Islet precursor cell (in vitro differentiated cells): Measurements from ENCODE around the gene TSC22D2.

ENCODE experiments used
- DNase-seq: peaks from one replicate; pipeline ENCODE4 v3.0.0-alpha.2; 2018

The TSC22D2 gene

DNA sequence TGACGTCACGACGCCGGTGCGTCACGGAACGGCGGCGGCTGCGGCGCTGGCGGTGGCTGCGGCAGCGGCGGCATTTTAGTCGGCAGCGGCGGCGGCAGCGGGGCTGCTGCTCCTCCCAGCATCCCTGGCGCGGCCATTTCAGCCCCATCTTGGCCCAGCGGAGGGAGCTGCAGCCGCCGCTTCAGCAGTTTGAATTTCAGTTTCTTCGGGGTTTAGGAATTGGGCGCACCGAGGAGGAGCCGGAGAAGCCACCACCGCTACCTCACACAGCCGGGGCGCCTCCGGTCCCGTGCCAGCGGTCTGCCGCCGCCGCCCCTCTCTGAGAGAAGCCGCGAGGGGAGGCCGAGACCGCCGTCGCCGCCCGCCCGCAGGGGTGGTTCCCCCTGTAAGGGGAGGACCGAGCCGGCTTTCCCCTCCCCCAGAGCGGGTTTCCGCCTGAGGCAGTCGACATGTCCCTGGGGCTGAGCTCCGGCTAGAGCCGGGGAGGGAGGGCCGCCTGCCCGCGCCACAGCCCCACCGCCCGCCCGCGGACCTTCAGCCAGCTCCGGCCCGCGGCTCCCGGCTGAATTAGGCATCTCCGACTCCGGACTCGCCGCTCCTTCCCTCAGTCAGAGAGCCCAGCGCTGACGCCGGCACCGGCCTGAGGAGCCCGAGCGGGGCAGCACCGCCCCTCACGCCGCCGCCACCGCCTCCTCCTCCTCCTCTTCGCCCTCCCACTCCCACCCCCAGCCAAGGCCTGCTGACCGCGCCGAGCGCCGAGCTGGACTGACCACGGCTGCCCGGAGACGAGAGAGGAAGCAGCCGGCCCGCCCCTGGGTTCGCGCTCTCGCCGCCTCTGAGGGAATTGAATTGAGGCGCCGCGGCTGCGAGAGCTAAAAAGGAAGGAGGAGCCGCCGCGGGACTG lies at the start of gene TSC22D2:
Gene TSC22D2, plus strand, starts transcription at position 78 of the 904 bp plus-strand sequence. CDS start 1,053 bp downstream, outside the sequence.
- peak; percentile 97 for DNase-seq

DNA sequence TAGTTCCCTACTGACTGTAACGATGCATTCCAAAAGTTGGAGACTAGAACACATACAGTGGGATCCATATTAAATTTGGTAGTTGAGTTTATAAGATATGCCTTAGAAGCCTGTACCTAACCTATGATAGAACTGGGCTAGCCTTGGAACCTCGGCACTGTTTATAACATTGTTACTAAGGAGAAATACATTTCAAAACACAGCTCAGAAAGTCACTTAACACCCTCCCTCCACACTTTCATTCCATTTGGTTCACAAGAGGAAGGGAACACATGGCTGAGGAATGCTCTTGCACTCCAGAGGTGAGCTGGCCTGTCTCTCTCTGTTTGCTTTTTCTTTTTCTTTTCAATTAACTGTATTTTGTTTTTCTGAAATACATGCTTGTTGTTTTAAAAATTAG lies 48.7 kb upstream of the TSC22D2 start:
- peak; percentile 48 for DNase-seq

DNA sequence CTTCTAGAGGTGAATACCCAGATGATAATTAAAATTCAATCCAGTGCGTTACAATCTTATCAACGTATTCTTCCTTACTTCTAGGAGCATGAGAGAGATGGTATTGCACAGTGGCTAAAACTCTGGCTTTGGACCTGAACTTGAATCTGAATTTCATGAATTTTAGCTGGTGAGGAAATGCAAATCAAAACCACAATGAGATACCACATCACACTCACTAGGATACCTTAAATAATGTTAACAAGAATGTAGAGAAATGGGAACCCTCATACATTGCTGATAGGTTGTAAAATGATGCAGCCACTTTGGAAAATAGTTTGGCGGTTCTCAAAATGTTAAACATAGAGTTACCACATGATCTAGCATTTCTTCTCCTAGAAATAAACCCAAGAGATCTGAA lies 47.1 kb upstream of the TSC22D2 start:
- DNase-seq: no peak

DNA sequence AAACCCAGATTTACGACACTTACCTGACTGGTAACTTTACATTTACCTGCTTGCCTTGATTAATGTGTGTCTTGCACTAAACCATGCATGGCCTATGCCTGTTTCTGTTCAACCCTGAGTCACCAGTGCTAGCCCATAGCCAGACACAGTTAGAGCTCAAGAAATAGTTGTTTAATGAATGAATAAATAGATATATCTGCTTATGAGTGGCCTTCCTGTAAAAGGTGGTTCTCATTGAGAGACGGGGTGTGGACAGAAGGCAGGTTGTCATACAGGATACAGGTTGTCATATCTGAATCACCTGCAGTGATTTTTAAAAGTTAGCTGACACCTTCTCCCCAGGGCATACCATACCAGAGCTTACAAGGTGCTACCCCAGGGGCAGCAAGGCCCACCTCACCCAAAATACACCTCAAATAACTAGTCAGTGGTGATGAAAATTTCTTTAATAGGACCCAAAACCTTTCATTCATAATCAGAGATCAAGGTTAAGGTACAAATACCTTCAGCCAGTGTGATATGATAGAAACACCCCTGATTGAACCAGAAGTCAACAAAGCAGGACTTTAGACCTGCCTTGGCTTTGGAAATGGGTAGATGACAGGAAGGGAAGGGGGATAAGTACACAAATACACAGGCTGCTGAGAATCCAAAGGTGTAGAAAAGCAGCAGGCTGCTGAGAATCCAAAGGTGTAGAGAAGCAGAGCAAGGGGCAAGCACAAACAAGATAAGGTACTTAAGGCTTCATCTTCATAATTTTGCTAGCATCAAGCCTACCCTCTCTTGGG lies 45.4 kb upstream of the TSC22D2 start:
- DNase-seq: peak; percentile 47

DNA sequence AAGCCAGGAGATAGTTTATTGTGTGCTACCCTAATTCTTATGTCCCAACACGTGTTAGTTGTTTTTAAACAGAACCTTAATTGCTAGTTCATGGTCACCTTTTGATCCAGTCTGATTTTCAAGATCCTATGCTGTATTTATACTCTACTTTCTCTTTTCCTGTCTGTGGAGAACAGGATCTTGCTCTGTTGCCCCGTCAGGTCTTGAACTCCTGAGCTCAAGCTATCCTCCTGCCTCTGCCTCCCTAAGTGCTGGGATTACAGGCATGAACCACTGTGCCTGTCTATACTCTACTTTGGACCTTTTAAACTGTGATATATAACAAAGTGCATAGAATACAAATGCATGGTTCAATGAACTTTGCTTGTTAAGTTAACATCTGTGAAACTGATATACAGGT lies 44.7 kb upstream of the TSC22D2 start:
- no peak for DNase-seq

DNA sequence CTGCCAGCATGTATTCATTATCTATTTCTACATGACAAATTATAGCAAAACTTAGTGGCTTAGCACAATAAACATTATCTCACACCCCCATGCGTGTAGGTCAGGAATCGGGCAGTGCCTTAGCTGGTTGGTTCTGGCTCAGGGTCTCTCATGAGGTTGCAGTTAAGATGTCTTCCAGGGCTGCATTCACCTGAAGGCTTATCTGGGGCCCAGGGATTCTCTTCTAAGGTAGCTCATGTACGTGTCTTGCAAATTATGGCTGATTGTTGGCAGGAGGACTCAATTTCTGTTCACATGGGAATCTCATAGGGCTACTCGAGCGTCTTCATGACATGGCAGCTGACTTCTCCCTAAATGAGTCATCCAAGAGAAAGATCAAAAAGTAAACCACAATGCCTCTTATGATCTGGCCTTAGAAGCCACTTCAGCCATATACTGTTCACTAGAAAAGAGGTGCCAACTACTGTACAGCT lies 42.9 kb upstream of the TSC22D2 start:
- DNase-seq: peak; percentile 47

DNA sequence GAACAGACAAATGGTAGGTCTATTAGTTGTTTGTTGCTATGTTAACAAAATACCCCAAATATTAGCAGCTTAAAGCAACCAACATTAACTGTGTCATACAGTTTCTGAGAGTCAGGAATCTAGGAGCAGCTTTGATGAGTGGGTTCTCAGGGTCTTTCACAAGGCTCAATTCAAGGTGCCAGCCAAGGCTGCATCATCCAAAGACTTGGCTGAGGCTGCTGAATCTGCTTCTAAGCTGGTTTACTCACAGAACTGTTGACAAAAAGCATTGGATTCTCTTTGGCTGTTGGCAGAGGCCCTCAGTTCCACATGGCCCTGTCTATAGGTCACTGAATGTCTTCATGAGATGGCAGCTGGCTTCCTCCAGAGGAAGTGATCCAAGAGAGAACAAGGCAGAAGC lies 40.3 kb upstream of the TSC22D2 start:
- no peak for DNase-seq

DNA sequence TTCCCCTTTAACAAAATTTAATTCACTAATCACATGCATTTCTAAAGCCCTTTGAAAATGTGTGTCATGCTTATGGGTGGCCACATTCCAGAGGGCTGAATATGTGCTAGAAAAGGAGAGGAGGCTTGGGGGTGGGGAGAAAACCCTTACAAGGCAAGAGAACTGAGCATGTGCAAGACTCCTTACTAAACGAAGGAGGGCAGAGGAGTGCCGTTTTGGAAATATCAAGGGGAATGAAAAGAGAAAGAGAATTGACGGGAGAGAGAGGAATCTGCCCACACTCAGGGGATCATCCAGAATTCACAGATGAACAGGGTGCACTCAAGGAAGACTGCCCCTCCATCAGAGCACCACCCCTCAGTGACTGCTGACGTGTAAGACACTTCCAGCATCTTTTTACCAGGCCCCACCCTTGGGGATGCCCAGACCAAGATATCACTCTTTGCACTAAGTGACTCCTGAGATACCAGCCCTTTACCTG lies 37.9 kb upstream of the TSC22D2 start:
- DNase-seq: peak; percentile 91

DNA sequence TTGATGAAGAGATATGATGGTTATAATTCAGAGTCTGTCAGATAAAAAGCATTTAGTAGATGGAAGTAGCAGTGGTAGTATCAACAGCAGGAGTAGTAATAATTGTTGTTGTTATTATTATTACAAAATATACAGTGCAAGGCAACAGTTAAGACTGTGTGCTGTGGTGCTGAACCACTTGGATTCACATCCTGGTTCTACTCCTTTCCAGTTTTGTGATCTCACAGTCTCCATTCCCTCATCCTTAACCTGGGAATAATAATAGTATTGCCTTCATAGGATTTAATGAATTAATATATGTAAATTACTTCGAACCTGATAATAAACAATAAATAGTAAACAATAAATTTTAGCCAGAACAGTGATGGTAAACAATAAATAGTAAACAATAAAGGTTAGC lies 37.1 kb upstream of the TSC22D2 start:
- DNase-seq: no peak

DNA sequence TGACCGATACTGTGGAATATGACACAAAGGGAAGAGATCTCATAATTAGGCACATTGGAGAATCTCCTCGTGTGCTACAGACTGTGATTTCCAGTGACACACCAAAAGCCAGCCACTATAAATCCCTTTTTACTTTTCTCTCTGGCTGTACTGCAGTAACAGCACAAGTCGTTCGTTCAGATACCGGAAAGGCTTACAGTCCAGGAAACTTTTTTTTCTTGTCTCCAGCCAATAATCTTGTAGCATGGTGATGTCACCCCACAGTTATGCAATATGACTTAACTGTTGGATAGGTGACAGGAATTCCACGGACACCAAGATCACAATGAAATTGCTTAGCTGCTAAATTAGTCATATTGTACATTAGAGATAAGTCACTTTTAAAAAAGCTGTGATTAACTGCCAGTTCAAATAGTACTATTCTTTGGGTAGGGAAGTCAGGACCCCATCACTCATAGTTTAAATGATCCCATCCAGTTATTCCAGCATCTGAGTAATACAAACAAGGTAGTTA lies 36.3 kb upstream of the TSC22D2 start:
- DNase-seq: peak; percentile 83

DNA sequence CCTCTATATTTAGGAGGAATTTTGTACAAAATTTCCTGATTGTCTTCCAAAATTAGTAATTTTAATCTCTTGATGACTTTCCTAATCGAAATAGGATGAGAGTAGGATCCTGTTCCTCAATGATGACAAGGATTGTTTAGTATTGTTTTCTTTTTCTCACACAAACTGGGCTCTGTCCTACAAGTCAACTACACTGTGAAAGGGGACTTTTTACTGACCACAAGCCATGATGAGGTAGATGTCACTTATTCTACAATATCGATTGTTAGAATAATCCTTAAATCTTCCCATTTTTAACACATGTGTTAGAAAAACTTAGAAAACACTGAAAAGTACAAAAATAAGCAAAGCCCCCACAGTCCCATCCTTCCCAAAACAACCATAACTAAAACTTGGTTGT lies 35.8 kb upstream of the TSC22D2 start:
- no peak for DNase-seq

DNA sequence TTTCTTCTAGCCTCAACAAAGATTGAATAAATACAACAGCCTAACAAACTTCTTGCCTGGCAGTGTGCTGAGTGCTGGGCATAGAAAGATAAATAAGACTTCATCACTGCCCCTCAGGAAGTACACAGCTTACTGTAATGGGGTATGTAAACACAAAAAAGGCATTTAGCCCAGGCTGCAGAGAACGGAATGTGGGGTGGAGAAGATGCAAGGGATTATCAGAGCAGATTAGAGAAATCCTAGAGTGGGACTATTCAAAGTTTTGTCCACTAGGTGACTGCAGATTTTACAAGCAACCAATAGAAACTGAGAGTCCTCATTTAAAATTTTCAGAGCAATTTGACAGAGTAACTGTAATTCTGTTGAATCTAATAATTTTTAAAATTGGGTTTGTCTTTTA lies 35.4 kb upstream of the TSC22D2 start:
- DNase-seq: peak; percentile 74

DNA sequence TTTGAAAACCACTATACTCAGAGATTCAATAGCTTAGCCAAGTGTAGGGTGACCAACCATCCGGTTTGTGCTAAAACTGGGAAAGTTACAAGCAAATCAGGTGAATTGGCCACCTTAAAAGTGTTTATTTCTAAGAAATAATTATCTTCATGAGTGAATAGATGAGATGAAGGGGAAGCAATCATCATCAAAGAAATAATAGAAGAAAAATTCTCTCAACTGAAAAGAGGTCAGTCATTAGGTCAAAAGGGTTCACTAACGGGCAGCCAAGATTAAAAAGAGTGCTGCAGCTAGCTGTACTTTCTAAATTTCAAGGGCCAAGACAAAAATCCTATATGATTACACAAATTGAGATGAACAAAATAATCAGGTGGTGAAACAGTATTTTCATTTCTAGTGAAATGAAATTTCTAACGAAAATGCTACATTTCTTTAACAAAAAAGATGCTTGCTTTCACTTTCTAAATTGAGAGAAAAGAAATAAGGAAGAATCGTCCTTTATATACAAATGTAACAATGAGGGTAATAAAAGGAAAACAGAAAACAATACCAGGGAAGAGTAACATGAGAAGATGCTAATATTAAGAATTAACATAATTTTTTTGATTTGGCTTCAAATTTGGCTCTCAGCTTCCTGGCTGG lies 34.7 kb upstream of the TSC22D2 start:
- no peak for DNase-seq

DNA sequence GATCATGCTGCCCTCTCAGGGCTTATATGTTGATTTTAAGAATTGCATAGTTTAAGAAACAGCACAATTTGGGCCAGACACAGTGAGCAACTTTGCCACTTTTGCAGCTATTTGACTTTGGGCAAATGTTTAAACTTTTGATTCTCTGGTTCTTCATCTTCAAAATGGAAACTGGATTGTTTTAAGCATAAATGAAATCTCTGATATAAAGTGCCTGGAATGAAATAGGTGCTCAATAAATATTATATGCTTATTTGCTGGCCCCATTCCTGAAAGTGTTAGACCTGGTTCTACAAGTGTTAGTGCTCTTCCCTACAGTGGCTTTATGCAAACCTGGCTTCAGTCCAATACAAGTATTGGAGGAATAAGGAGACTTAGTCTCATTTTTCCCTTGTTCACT lies 33.1 kb upstream of the TSC22D2 start:
- DNase-seq: no peak

DNA sequence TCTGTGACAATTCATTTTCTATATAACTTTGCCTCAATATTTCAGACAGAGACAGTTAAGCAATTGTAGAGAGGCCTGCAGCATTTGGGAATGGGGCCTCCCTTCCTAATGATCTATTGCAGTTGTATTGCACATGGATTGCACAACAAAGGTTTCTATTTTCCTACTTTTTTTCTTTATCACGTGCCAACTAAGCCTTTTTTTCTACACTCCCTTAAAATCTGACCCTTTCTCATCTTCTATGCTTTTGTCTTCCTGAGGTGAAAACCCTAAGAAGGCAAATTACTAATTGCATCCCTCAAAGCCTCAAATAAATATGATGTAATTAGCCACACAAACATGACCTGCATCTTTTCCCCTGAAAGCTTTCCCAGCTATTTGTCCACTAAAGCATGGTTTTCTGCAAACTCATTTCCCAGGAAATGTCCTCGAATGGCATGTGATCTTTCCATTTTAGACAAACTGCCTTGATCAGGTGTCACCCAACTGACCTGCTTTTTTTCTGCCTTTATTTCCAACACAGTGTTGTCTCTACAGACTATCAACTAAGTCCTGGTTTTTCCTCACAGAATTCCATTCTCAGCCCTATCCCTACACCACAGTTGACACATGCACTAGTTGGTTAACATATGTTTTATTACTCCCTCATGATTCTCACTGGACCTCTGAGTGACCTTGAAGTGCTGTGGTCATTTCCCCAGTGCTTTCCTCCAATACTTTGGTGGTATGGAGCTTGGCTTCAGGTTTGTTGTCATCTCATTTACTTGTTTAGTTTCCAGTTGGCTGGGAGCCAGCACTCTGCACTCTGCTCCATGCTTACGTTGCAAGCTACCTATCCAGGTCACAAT lies 31.9 kb upstream of the TSC22D2 start:
- DNase-seq: no peak

DNA sequence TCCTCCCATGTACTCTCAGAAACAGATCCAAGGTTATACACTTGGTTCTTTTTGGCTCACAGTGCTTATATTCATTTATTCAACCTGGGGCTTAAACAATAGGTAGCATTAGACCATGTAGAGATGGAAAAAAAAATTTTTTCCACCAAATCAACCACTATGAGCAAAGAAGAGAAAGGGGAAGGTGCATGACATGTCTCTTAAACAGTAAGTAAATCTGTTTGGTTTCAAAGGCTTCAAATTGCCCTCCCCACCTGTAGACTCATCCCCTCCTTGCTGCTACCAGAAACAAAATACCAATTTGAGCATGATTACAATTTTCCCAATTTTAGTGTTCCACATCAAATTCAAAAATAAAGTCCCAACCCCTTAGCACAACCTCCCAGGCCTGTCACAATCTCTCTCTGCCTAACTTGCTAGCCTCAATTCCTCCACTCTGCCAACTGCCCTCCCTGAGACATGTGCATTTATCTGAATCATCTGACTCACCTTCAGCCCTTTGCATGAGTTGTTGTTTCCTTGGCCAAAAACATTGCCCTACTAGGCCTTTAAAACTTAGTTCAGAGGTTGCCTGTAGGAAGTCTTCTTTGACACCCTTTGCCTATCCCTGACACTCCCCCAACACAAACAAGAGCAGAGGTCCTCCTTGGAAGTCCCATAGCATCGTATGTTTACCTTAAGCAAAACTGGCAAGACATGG lies 30.3 kb upstream of the TSC22D2 start:
- DNase-seq: no peak

DNA sequence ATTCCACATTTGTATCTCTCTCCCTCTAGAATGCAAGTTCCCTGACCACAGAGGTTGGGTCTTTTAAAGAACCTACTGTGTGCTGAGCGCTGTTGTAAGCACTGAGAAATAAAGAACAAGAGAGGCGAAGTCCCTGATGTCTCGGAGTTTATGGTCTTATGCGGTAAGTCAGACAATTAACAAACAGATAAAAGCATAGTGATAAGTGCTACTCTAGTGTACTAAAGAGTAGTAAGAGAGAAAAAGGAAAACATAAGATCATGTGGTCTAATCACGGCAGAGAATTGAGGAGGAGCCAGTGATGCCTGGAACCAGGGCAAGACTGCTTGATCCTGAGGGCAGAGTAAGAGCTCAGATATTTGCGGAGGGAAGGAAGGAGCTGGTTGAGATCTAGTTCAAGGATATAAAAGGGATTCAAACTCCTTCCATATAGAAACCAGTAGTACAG lies 29.8 kb upstream of the TSC22D2 start:
- no peak for DNase-seq

DNA sequence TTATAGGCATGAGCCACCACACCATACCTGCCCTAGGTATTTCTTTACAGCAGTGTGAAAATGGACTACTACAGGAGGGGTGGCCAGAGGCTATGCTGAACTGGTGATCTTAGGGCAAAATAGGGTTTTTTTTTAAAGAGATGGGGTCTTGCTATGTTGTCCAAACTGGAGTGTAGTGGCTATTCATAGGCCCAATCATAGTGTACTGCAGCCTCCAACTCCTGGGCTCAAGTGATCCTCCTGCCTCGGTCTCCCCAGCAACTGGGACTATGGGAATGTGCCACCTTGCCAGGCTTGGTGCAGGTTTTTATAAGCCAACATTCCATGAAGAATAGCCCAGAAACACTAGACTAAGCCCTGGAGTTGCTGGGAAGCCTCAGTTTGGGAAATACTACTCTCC lies 28.6 kb upstream of the TSC22D2 start:
- DNase-seq: no peak

DNA sequence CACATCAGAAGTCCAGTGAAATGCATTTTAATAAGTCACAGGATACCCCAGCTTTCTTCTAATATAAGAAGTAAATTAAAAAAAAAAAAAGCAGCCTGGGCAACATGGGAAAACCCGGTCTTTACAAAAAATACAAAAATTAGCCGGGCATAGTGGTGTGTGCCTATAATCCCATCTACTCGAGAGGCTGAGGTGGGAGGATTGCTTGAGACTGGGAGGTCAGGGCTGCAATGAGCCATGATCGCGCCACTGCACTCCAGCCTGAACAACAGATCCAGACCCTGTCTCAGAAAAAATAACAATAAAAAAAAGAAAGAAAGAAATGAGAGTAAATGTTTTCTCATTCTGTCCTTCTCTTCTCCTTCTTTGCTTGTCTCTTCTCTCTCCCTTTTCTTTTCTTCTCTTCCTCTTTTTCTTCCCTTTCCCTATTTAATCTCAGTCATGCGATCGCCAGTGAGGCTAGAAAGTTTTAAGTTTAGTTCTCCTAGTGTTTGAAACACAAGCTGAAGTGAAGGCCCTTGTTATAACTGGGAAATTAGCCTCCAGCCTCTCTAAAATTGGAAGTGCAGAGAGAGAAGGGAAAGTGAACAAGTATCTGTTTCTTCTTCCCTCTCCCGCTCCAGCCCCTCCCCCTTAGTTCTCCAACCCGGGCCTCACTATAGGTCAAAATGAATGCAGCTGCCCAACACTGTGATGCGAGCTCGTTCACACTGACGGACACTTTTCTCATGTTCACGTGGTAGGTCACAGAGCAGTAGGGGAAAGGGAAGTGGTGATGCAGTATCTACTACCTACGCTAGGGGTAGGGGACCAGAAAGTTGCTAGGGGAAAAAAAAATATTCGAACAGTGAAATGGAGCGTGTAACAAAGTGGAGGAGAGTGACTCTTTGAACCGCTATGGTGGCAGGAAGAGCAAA lies 23.5 kb upstream of the TSC22D2 start:
- DNase-seq: peak; percentile 94
